ENCODE data around the gene SPRR5.

- TF ChIP-seq CTCF (IDR thresholded peaks at IDR 0.05; ENCODE audit: borderline replicate concordance, extremely low read depth, low read length, poor library complexity, severe bottlenecking) (no peak), EZH2 (IDR thresholded peaks at IDR 0.05; ENCODE audit: borderline replicate concordance, low read depth, low read length, severe bottlenecking) (no peak)
Observed at GRCh38 chr1:152993186-152993585, 46.2 kb downstream of the SPRR5 start.
